ENCODE measurements around the gene NDUFB5.

Gene NDUFB5

DNA sequence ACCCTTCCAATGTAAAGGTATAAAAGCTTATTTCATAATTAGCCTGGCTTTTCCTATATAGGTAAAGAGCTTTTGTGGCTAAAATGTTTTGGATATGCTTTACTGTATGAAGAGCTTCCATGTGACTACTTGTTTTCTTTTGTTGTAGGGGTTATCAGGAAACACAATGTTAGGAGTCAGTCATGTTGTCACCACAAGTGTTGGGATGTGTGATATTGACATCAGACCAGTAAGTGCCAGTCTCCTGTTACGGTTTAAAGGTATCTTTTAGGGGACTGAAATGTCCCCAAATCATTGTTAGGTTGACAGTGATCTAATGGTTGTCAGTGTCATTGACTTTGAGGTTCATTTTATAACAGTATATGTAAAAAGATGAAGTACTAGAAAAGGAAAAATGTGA is 23.6 kb upstream of the NDUFB5 start:
- Histone ChIP-seq H3K27me3 (ENCODE audit: insufficient read depth, low read length) (no peaks in the 10 kb centered on the region), H3K4me3 (ENCODE audit: low read depth, low read length, poor library complexity, severe bottlenecking) (no peak overlapping the region), H3K9ac (ENCODE audit: low read length) (no peak overlapping the region), H3F3A (ENCODE audit: insufficient read depth, low read length) (0 out of 2 replicates have a peak, but pooled peaks cover 3% of the 10 kb centered on the region), H3K4me2 (ENCODE audit: low read length) (no peak overlapping the region), H3K79me2 (ENCODE audit: insufficient read depth, low read length) (no peaks in the 10 kb centered on the region), H4K20me1 (ENCODE audit: insufficient read depth, low read length) (0 out of 2 replicates have a peak, but pooled peaks cover 2% of the 10 kb centered on the region), H3K9me2 (ENCODE audit: low read depth, low read length) (no peaks in the 10 kb centered on the region), H2AFZ (ENCODE audit: low read length) (no peak overlapping the region), H3K27ac (ENCODE audit: low read depth, low read length, poor library complexity, severe bottlenecking) (no peak overlapping the region), H3K36me3 (ENCODE audit: insufficient read depth, low read length) (peaks cover 95% of the 10 kb centered on the region), H3K9me3 (ENCODE audit: low read length) (no peaks in the 10 kb centered on the region), H3K4me1 (ENCODE audit: insufficient read depth, low read length, severe bottlenecking) (no peaks in the 10 kb centered on the region)
- no peak for TF ChIP-seq EZH2 (IDR thresholded peaks at IDR 0.05; ENCODE audit: borderline replicate concordance, low read length)
- TF ChIP-seq, protein P1, sequence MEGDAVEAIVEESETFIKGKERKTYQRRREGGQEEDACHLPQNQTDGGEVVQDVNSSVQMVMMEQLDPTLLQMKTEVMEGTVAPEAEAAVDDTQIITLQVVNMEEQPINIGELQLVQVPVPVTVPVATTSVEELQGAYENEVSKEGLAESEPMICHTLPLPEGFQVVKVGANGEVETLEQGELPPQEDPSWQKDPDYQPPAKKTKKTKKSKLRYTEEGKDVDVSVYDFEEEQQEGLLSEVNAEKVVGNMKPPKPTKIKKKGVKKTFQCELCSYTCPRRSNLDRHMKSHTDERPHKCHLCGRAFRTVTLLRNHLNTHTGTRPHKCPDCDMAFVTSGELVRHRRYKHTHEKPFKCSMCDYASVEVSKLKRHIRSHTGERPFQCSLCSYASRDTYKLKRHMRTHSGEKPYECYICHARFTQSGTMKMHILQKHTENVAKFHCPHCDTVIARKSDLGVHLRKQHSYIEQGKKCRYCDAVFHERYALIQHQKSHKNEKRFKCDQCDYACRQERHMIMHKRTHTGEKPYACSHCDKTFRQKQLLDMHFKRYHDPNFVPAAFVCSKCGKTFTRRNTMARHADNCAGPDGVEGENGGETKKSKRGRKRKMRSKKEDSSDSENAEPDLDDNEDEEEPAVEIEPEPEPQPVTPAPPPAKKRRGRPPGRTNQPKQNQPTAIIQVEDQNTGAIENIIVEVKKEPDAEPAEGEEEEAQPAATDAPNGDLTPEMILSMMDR (IDR thresholded peaks at IDR 0.05; ENCODE audit: low read length), result no peak

DNA sequence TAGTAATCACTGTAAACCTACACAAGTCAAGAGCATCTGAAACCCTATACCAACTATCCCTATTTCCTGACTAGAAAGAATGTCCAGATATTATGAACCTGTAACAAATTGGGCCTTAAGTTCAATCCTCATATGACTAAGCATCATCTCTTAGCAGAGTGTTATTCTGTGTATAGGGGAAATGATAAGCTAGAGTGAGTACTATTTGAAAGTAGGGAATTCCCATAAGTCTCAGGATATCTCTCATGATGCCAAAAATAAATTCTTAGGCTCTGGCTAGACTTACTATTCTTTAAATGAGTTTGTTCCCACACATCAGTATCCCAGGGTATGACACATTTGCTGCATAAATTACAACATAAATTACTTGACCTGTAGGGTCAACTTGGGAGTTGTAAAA is 15.5 kb upstream of the NDUFB5 start:
- TF ChIP-seq, protein P1 (IDR thresholded peaks at IDR 0.05; ENCODE audit: low read length), result no peak
- TF ChIP-seq EZH2 (IDR thresholded peaks at IDR 0.05; ENCODE audit: borderline replicate concordance, low read length), result no peak
- Histone ChIP-seq H3K36me3 (ENCODE audit: insufficient read depth, low read length) (peaks cover 98% of the 10 kb centered on the region), H3K9me3 (ENCODE audit: low read length) (no peaks in the 10 kb centered on the region)

DNA sequence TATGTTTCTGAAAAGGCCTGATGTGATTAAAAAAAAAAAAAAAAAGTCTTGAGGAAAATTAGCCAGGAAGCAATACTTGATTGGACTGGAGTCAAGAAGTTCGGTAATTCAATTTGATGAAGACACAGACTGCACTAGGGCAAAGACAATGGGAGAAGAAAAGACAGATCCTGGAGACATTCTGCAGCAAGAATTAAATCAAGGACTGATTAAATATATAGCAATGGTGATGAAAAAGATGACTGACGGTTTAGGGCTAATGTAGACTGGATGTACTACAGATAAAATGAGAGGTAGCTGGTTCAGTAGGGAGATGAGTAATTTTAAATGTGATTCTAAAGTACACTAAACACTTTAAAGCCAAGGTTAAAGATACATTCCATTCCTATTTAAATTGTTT is 13.9 kb upstream of the NDUFB5 start:
- no peaks in the 10 kb centered on the region for H3F3A ChIP-seq (ENCODE audit: insufficient read depth, low read length)
- H3K4me2 ChIP-seq (ENCODE audit: low read length), result no peak overlapping the region
- H3K27me3 ChIP-seq (ENCODE audit: insufficient read depth, low read length), result no peaks in the 10 kb centered on the region
- TF ChIP-seq, protein P1 (IDR thresholded peaks at IDR 0.05; ENCODE audit: low read length), result no peak
- no peak for TF ChIP-seq EZH2 (IDR thresholded peaks at IDR 0.05; ENCODE audit: borderline replicate concordance, low read length)
- no peak overlapping the region for H3K9ac ChIP-seq (ENCODE audit: low read length)
- no peaks in the 10 kb centered on the region for H4K20me1 ChIP-seq (ENCODE audit: insufficient read depth, low read length)
- H2AFZ ChIP-seq (ENCODE audit: low read length), result no peak overlapping the region
- H3K27ac ChIP-seq (ENCODE audit: low read depth, low read length, poor library complexity, severe bottlenecking), result no peak overlapping the region
- peaks cover 95% of the 10 kb centered on the region for H3K36me3 ChIP-seq (ENCODE audit: insufficient read depth, low read length)
- no peak overlapping the region for H3K4me3 ChIP-seq (ENCODE audit: low read depth, low read length, poor library complexity, severe bottlenecking)
- H3K4me1 ChIP-seq (ENCODE audit: insufficient read depth, low read length, severe bottlenecking), result no peaks in the 10 kb centered on the region
- no peaks in the 10 kb centered on the region for H3K9me2 ChIP-seq (ENCODE audit: low read depth, low read length)
- H3K79me2 ChIP-seq (ENCODE audit: insufficient read depth, low read length), result no peaks in the 10 kb centered on the region
- no peaks in the 10 kb centered on the region for H3K9me3 ChIP-seq (ENCODE audit: low read length)

More for the DNA sequence above, 15.5 kb upstream of the NDUFB5 start:
- Histone ChIP-seq H3K9me2 (ENCODE audit: low read depth, low read length) (no peaks in the 10 kb centered on the region), H3K27ac (ENCODE audit: low read depth, low read length, poor library complexity, severe bottlenecking) (no peak overlapping the region), H3K9ac (ENCODE audit: low read length) (no peak overlapping the region), H3F3A (ENCODE audit: insufficient read depth, low read length) (no peaks in the 10 kb centered on the region), H3K27me3 (ENCODE audit: insufficient read depth, low read length) (no peaks in the 10 kb centered on the region), H3K4me3 (ENCODE audit: low read depth, low read length, poor library complexity, severe bottlenecking) (no peak overlapping the region), H2AFZ (ENCODE audit: low read length) (no peak overlapping the region), H3K4me1 (ENCODE audit: insufficient read depth, low read length, severe bottlenecking) (no peaks in the 10 kb centered on the region), H4K20me1 (ENCODE audit: insufficient read depth, low read length) (no peaks in the 10 kb centered on the region), H3K4me2 (ENCODE audit: low read length) (no peak overlapping the region), H3K79me2 (ENCODE audit: insufficient read depth, low read length) (no peaks in the 10 kb centered on the region)

Measured in OCI-LY1 (cell line).